HL-60 (cell line): Measurements from ENCODE around the gene ETFA.

ENCODE experiments used
- DNase-seq, 2 experiments: peaks; one replicate each; pipeline ENCODE4 v3.0.0-alpha.2; 2010 to 2020; ENCODE audit warnings: low read depth in 1 of 2, low spot score in 1 of 2
- H3K27ac ChIP-seq: fragments of 250-450 bp; sonication (Bioruptor Pico); replicated peaks from 2 replicates; pipeline ENCODE4 v1.5.1; 2020; ENCODE audit warnings: mild to moderate bottlenecking, moderate library complexity
- H3K27me3 ChIP-seq: fragments of 250-450 bp; sonication (Bioruptor Pico); 2 replicates; pipeline ENCODE4 v1.5.1; 2021; ENCODE audit warnings: mild to moderate bottlenecking, moderate library complexity; ENCODE audit not compliant: insufficient read depth, poor library complexity, severe bottlenecking
- H3K4me3 ChIP-seq: replicated peaks from 2 replicates; pipeline ENCODE4 v1.5.1; 2011; ENCODE audit warnings: mild to moderate bottlenecking, control low read depth, low read length; ENCODE audit not compliant: insufficient read depth
- CTCF ChIP-seq: IDR thresholded peaks from one replicate; pipeline ENCODE4 v1.5.1; 2011; ENCODE audit warnings: low read length, control low read depth, inconsistent platforms; ENCODE audit not compliant: insufficient read depth
- GABPA ChIP-seq: IDR thresholded peaks from 2 replicates; pipeline ENCODE4 v1.6.1; 2012; ENCODE audit warnings: low read depth
- POLR2AphosphoS5 ChIP-seq: IDR thresholded peaks from 2 replicates; pipeline ENCODE4 v1.6.1; 2012; ENCODE audit warnings: low read depth
- SPI1 ChIP-seq: IDR thresholded peaks from 2 replicates; pipeline ENCODE4 v1.6.1; 2012; ENCODE audit warnings: low read depth, mild to moderate bottlenecking, borderline replicate concordance
- TF ChIP-seq, protein P1 (sequence below): IDR thresholded peaks from 2 replicates; pipeline ENCODE4 v1.6.1; 2012; ENCODE audit warnings: low read depth; ENCODE audit not compliant: insufficient replicate concordance

Gene ETFA

GRCh38 chr15:76259392-76259791 lies 51.9 kb downstream of the ETFA start:
- TF ChIP-seq GABPA (no peak), POLR2AphosphoS5 (no peak), SPI1 (no peak), CTCF (no peak)
- TF ChIP-seq, protein P1, sequence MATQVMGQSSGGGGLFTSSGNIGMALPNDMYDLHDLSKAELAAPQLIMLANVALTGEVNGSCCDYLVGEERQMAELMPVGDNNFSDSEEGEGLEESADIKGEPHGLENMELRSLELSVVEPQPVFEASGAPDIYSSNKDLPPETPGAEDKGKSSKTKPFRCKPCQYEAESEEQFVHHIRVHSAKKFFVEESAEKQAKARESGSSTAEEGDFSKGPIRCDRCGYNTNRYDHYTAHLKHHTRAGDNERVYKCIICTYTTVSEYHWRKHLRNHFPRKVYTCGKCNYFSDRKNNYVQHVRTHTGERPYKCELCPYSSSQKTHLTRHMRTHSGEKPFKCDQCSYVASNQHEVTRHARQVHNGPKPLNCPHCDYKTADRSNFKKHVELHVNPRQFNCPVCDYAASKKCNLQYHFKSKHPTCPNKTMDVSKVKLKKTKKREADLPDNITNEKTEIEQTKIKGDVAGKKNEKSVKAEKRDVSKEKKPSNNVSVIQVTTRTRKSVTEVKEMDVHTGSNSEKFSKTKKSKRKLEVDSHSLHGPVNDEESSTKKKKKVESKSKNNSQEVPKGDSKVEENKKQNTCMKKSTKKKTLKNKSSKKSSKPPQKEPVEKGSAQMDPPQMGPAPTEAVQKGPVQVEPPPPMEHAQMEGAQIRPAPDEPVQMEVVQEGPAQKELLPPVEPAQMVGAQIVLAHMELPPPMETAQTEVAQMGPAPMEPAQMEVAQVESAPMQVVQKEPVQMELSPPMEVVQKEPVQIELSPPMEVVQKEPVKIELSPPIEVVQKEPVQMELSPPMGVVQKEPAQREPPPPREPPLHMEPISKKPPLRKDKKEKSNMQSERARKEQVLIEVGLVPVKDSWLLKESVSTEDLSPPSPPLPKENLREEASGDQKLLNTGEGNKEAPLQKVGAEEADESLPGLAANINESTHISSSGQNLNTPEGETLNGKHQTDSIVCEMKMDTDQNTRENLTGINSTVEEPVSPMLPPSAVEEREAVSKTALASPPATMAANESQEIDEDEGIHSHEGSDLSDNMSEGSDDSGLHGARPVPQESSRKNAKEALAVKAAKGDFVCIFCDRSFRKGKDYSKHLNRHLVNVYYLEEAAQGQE = no peak
- no peak overlapping the region for H3K4me3 ChIP-seq
- no peak for DNase-seq
- no peak overlapping the region for H3K27ac ChIP-seq
- no peaks in the 10 kb centered on the region for H3K27me3 ChIP-seq

GRCh38 chr15:76258460-76258859 lies 52.8 kb downstream of the ETFA start:
- Histone ChIP-seq H3K4me3 (no peak overlapping the region), H3K27ac (no peak overlapping the region), H3K27me3 (no peaks in the 10 kb centered on the region)
- TF ChIP-seq GABPA (no peak), CTCF (no peak)
- TF ChIP-seq, protein P1 = no peak
- no peak for DNase-seq

DNA sequence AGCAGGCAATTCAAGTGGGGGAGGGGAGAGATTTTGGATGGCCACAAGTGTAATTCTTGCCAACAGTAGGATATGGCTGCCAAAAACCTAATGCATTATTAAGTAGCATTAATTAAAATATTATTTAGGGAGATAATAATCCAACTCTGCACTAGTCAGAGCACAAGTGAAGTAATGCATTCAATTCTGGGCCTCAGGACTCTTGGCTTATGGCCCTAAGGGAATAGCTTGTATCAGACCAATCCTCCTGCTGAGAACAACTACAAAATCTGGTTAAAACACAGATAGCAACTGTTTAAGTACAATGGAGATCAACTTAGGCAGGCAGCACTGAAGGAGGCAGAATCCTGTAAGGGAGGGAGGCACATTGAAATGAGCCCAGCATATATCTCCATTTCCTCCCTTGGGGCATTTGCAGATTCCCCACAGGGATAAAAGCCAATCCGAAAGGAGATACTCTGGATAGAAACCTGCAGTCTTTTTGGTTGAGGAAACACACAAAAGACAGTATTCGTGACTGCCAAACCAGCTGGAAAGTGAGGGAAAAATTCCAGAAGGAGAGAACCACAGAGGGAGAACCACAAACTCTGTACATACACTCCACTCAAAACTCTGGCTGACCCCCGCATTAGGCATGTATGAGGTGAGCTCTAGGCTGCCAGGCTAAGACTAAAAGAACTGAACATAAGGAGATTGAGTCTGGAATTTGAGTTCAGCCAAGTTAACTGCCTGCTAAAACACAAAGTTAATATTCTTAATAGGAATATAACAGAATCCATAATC lies 57.4 kb downstream of the ETFA start:
- DNase-seq = no peak
- Histone ChIP-seq H3K27me3 (no peaks in the 10 kb centered on the region), H3K4me3 (no peak overlapping the region), H3K27ac (no peak overlapping the region)
- TF ChIP-seq CTCF (no peak), POLR2AphosphoS5 (no peak), SPI1 (no peak), GABPA (no peak)
- TF ChIP-seq, protein P1 = no peak
